ENCODE measurements around the gene OPRPN. TPM values are rescaled to one million over a fixed set of nuclear protein-coding genes. Genes with fewer than 3 reads are reported as not detected.

Gene OPRPN
- polyA plus RNA-seq, 1 donor (not counting 4 experiments of a cell fraction or from before 2014, with no cell fraction given), result not detected

GRCh38 chr4:70442474-70442873 lies 44.7 kb downstream of the OPRPN start:
- H3K27me3 ChIP-seq (ENCODE audit: control insufficient read depth, extremely low read depth, insufficient read depth, low read length), result no peaks in the 10 kb centered on the region
- no peak overlapping the region for H3K4me2 ChIP-seq (ENCODE audit: control insufficient read depth, extremely low read depth, insufficient read depth, low read depth, low read length)
- dilution Hi-C loops (cut with MboI; ENCODE audit: extremely low pct_ligation_motif_present, low sequenced_read_pairs), result no loop called here
- no peaks in the 10 kb centered on the region for H3K9me3 ChIP-seq (ENCODE audit: control insufficient read depth, low read depth, low read length)
- H3K4me3 ChIP-seq (ENCODE audit: control insufficient read depth in 2 of 3, extremely low read depth in 1 of 3, insufficient read depth in 2 of 3, low read depth in 1 of 3, low read length in 3 of 3), result no peak overlapping the region
- no peak overlapping the region for H3K9ac ChIP-seq (ENCODE audit: control insufficient read depth, extremely low read depth, insufficient read depth, low read length)
- no peak overlapping the region for H3K27ac ChIP-seq (ENCODE audit: control insufficient read depth, insufficient read depth, low read length)
- no peaks in the 10 kb centered on the region for H3K4me1 ChIP-seq (ENCODE audit: control insufficient read depth, extremely low read depth, insufficient read depth, low read length)
- no peak for TF ChIP-seq EZH2 (IDR thresholded peaks at IDR 0.05; ENCODE audit: low read length)
- TF ChIP-seq, protein P1, sequence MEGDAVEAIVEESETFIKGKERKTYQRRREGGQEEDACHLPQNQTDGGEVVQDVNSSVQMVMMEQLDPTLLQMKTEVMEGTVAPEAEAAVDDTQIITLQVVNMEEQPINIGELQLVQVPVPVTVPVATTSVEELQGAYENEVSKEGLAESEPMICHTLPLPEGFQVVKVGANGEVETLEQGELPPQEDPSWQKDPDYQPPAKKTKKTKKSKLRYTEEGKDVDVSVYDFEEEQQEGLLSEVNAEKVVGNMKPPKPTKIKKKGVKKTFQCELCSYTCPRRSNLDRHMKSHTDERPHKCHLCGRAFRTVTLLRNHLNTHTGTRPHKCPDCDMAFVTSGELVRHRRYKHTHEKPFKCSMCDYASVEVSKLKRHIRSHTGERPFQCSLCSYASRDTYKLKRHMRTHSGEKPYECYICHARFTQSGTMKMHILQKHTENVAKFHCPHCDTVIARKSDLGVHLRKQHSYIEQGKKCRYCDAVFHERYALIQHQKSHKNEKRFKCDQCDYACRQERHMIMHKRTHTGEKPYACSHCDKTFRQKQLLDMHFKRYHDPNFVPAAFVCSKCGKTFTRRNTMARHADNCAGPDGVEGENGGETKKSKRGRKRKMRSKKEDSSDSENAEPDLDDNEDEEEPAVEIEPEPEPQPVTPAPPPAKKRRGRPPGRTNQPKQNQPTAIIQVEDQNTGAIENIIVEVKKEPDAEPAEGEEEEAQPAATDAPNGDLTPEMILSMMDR (optimal IDR thresholded peaks at IDR 0.05 in 1 of 3, IDR thresholded peaks at IDR 0.05 in 1 of 3, conservative IDR thresholded peaks at IDR 0.05 in 1 of 3; ENCODE audit: extremely low read depth in 1 of 3, insufficient read depth in 2 of 3, low read length in 3 of 3), result no peak
- no peak for FAIRE-seq
- DNase-seq (ENCODE audit: low read depth, low spot score), result no peak
- H4K20me1 ChIP-seq (ENCODE audit: control insufficient read depth, extremely low read depth, insufficient read depth, low read length), result no peaks in the 10 kb centered on the region
- no peak overlapping the region for H2AFZ ChIP-seq (ENCODE audit: control insufficient read depth, low read length)
- H3K79me2 ChIP-seq (ENCODE audit: control insufficient read depth, insufficient read depth, low read length), result no peaks in the 10 kb centered on the region
- H3K36me3 ChIP-seq (ENCODE audit: control insufficient read depth in 2 of 2, extremely low read depth in 1 of 2, insufficient read depth in 2 of 2, low read length in 2 of 2), result no peaks in the 10 kb centered on the region
- H3K9me1 ChIP-seq (ENCODE audit: control insufficient read depth, extremely low read depth, insufficient read depth, low read length), result no peaks in the 10 kb centered on the region

DNA sequence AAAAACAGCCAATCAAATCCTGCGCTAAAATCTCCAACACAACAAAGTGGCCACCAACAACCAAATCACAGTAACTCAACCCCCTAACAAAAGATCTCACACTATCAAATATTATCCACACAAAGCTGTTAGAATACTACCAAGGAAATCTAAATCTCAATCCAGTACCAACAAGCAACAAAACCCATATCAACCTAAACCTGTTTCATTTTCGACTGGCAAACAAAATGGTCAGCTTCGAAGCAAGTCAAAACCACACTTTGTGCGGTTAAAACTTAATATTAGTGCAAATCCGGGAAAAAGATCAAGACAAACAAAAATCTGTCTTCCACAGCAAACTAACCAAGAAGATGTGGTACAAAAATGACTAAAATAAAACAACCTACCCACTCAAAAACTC lies 45.6 kb downstream of the OPRPN start:
- H3K27ac ChIP-seq (ENCODE audit: control insufficient read depth, insufficient read depth, low read length), result no peak overlapping the region
- H3K79me2 ChIP-seq (ENCODE audit: control insufficient read depth, insufficient read depth, low read length), result no peaks in the 10 kb centered on the region
- H3K4me3 ChIP-seq (ENCODE audit: control insufficient read depth in 2 of 3, extremely low read depth in 1 of 3, insufficient read depth in 2 of 3, low read depth in 1 of 3, low read length in 3 of 3), result no peak overlapping the region
- no peaks in the 10 kb centered on the region for H3K9me3 ChIP-seq (ENCODE audit: control insufficient read depth, low read depth, low read length)
- H4K20me1 ChIP-seq (ENCODE audit: control insufficient read depth, extremely low read depth, insufficient read depth, low read length), result no peaks in the 10 kb centered on the region
- no peak overlapping the region for H3K4me2 ChIP-seq (ENCODE audit: control insufficient read depth, extremely low read depth, insufficient read depth, low read depth, low read length)
- no peaks in the 10 kb centered on the region for H3K36me3 ChIP-seq (ENCODE audit: control insufficient read depth in 2 of 2, extremely low read depth in 1 of 2, insufficient read depth in 2 of 2, low read length in 2 of 2)
- no peaks in the 10 kb centered on the region for H3K4me1 ChIP-seq (ENCODE audit: control insufficient read depth, extremely low read depth, insufficient read depth, low read length)
- dilution Hi-C loops (cut with MboI; ENCODE audit: extremely low pct_ligation_motif_present, low sequenced_read_pairs), result no loop called here
- H3K9me1 ChIP-seq (ENCODE audit: control insufficient read depth, extremely low read depth, insufficient read depth, low read length), result no peaks in the 10 kb centered on the region
- no peaks in the 10 kb centered on the region for H3K27me3 ChIP-seq (ENCODE audit: control insufficient read depth, extremely low read depth, insufficient read depth, low read length)
- H2AFZ ChIP-seq (ENCODE audit: control insufficient read depth, low read length), result no peak overlapping the region
- FAIRE-seq (no peak), DNase-seq (ENCODE audit: low read depth, low spot score) (no peak)
- TF ChIP-seq EZH2 (IDR thresholded peaks at IDR 0.05; ENCODE audit: low read length), result no peak
- TF ChIP-seq, protein P1 (optimal IDR thresholded peaks at IDR 0.05 in 1 of 3, IDR thresholded peaks at IDR 0.05 in 1 of 3, conservative IDR thresholded peaks at IDR 0.05 in 1 of 3; ENCODE audit: extremely low read depth in 1 of 3, insufficient read depth in 2 of 3, low read length in 3 of 3), result no peak
- H3K9ac ChIP-seq (ENCODE audit: control insufficient read depth, extremely low read depth, insufficient read depth, low read length), result no peak overlapping the region
